ENCODE measurements around the gene FAM50B. TPM values are rescaled to one million over a fixed set of nuclear protein-coding genes. Genes with fewer than 3 reads are reported as not detected.

The FAM50B gene
- polyA plus RNA-seq, 1 donor = 13.6 TPM

- DNase-seq (ENCODE audit: low read depth) = no peak
Observed at GRCh38 chr6:3893487-3893886, 44.3 kb downstream of the FAM50B start.

- DNase-seq (ENCODE audit: low read depth) = no peak
Observed at GRCh38 chr6:3893917-3894316, 44.7 kb downstream of the FAM50B start.

- DNase-seq (ENCODE audit: low read depth) = no peak
Observed at GRCh38 chr6:3894590-3895311, 45.6 kb downstream of the FAM50B start.

- DNase-seq (ENCODE audit: low read depth) = no peak
Observed at GRCh38 chr6:3895312-3895653, 46.1 kb downstream of the FAM50B start.

- no peak for DNase-seq (ENCODE audit: low read depth)
Observed at GRCh38 chr6:3895805-3896204, 46.6 kb downstream of the FAM50B start.

GRCh38 chr6:3898265-3898994 lies 49.3 kb downstream of the FAM50B start:
- DNase-seq (ENCODE audit: low read depth) = no peak

GRCh38 chr6:3899061-3899460 lies 49.9 kb downstream of the FAM50B start:
- DNase-seq (ENCODE audit: low read depth) = no peak

- DNase-seq (ENCODE audit: low read depth) = no peak
Observed at GRCh38 chr6:3899970-3900439, 50.8 kb downstream of the FAM50B start.

Other genes with a start within 250 kb of the FAM50B start
- gene PXDC1, start 97.7 kb upstream of the FAM50B start, polyA plus RNA-seq (ENCODE audit: insufficient read length) = 20.8 TPM
- 0.96 TPM for gene FAM217A, start 229.8 kb downstream of the FAM50B start, polyA plus RNA-seq (ENCODE audit: insufficient read length)

All from forelimb muscle (tissue), 1 donor.